Endothelial cell of umbilical vein (primary cell): ENCODE measurements around the gene NNT. TPM values are rescaled to one million over a fixed set of nuclear protein-coding genes. Genes with fewer than 3 reads are reported as not detected.

Experiments used
- BruUV-seq: library from RNA; stranded (reverse); fragments of 400-500 nt; replicated peaks from 2 replicates; lab custom pipeline; 2021; lab: Mats Ljungman, UMichigan
- CTCF ChIA-PET: fragments of 300-600, 350-600 bp; sonication (Branson Sonifier 250); formaldehyde crosslinking; loops from one replicate; lab custom pipeline; 2021; ENCODE audit warnings: antibody characterized with exemption, inconsistent platforms; lab: Charles Lee
- POLR2A ChIA-PET: fragments of 300-600, 350-600 bp; sonication (Branson Sonifier 250); formaldehyde crosslinking; loops from one replicate; lab custom pipeline; 2021; ENCODE audit warnings: antibody characterized with exemption, inconsistent platforms; lab: Charles Lee
- DNase-seq: peaks from one replicate; pipeline ENCODE4 v3.0.0-alpha.2; 2011; ENCODE audit warnings: low read depth, low spot score
- FAIRE-seq: peaks from 2 replicates; lab custom pipeline; 2011; peaks lifted over from hg19 to GRCh38; lab: Jason Lieb, UNC
- H2AFZ ChIP-seq: 2 replicates; pipeline ENCODE4 v1.6.0; 2012; ENCODE audit warnings: low read depth, low read length, control low read depth, inconsistent platforms
- H3K27ac ChIP-seq: 2 replicates; pipeline ENCODE4 v1.5.1; 2011; ENCODE audit warnings: low read depth, mild to moderate bottlenecking, control low read depth, low read length, moderate library complexity; ENCODE audit not compliant: insufficient read depth
- H3K27me3 ChIP-seq, 2 experiments: 2 replicates each; pipeline versions ENCODE4 v1.6.0 to v1.6.1; 2011; ENCODE audit warnings: low read length in 2 of 2, mixed read lengths in 1 of 2; ENCODE audit not compliant: control insufficient read depth in 2 of 2, insufficient read depth in 2 of 2
- H3K36me3 ChIP-seq, 2 experiments: 2 replicates in 1 of 2; 3 replicates in 1 of 2; pipeline ENCODE4 v1.5.1; 2011; ENCODE audit warnings: low read length in 2 of 2, mild to moderate bottlenecking in 1 of 2, moderate library complexity in 1 of 2; ENCODE audit not compliant: control insufficient read depth in 2 of 2, insufficient read depth in 2 of 2; ENCODE audit errors: extremely low read depth in 1 of 2
- H3K4me1 ChIP-seq: 3 replicates; pipeline ENCODE4 v1.5.1; 2011; ENCODE audit warnings: mild to moderate bottlenecking, low read length; ENCODE audit not compliant: control insufficient read depth, insufficient read depth; ENCODE audit errors: extremely low read depth
- H3K4me2 ChIP-seq: 2 replicates; pipeline ENCODE4 v1.6.1; 2011; ENCODE audit warnings: low read length, control low read depth, mixed read lengths; ENCODE audit not compliant: insufficient read depth
- H3K4me3 ChIP-seq, 3 experiments: fragments of 200-600 bp in 1 of 3; sonication (generic), shearing (Covaris generic) in 1 of 3; replicated peaks in 1 of 3; 2 replicates each; pipeline ENCODE4 v1.5.1; 2011 to 2016; ENCODE audit warnings: control low read depth in 3 of 3, low read length in 3 of 3, mild to moderate bottlenecking in 2 of 3, inconsistent platforms in 1 of 3, low read depth in 1 of 3, moderate library complexity in 1 of 3; ENCODE audit not compliant: insufficient read depth in 1 of 3
- H3K79me2 ChIP-seq: 2 replicates; pipeline ENCODE4 v1.6.0; 2012; ENCODE audit warnings: low read length, inconsistent platforms; ENCODE audit not compliant: control insufficient read depth, insufficient read depth
- H3K9ac ChIP-seq: replicated peaks from 2 replicates; pipeline ENCODE3; 2011; ENCODE audit warnings: low read length, control low read depth; ENCODE audit not compliant: insufficient read depth; ENCODE audit errors: extremely low read depth
- H3K9me1 ChIP-seq: replicated peaks from 3 replicates; pipeline ENCODE4 v1.6.0; 2011; ENCODE audit warnings: mild to moderate bottlenecking, low read length; ENCODE audit not compliant: control insufficient read depth, insufficient read depth; ENCODE audit errors: extremely low read depth
- H3K9me3 ChIP-seq: replicated peaks from 2 replicates; pipeline ENCODE4 v1.5.1; 2012; ENCODE audit warnings: low read length, inconsistent platforms; ENCODE audit not compliant: control insufficient read depth, insufficient read depth
- H4K20me1 ChIP-seq: replicated peaks from 2 replicates; pipeline ENCODE3; 2011; ENCODE audit warnings: mild to moderate bottlenecking, low read length; ENCODE audit not compliant: control insufficient read depth, insufficient read depth; ENCODE audit errors: extremely low read depth
- CTCF ChIP-seq, 2 donors: IDR thresholded peaks; 1 replicate in 1 of 2; 2 replicates in 1 of 2; pipeline ENCODE4 v1.5.1; 2011; ENCODE audit warnings: low read length in 2 of 2, mild to moderate bottlenecking in 2 of 2, moderate library complexity in 2 of 2, control low read depth in 1 of 2, inconsistent platforms in 1 of 2, low read depth in 1 of 2; ENCODE audit not compliant: insufficient read depth in 1 of 2; ENCODE audit errors: extremely low read depth in 1 of 2
- EZH2 ChIP-seq: IDR thresholded peaks from 2 replicates; pipeline ENCODE4 v1.6.1; 2012; ENCODE audit warnings: borderline replicate concordance, low read depth, mild to moderate bottlenecking, moderate library complexity, low read length, inconsistent platforms; ENCODE audit not compliant: severe bottlenecking
- FOS ChIP-seq: IDR thresholded peaks from 2 replicates; pipeline ENCODE4 v1.6.1; 2011; ENCODE audit warnings: mild to moderate bottlenecking, low read length, moderate library complexity, borderline replicate concordance; ENCODE audit not compliant: insufficient read depth
- GATA2 ChIP-seq: IDR thresholded peaks from 2 replicates; pipeline ENCODE4 v1.7.0; 2011; ENCODE audit warnings: low read depth, mild to moderate bottlenecking, moderate library complexity, mixed read lengths, low read length; ENCODE audit not compliant: insufficient read length, insufficient read depth
- MAX ChIP-seq: IDR thresholded peaks from 2 replicates; pipeline ENCODE4 v1.6.1; 2011; ENCODE audit not compliant: insufficient read depth, insufficient read length
- MYC ChIP-seq: IDR thresholded peaks from one replicate; pipeline ENCODE4 v1.6.1; 2011; ENCODE audit warnings: mild to moderate bottlenecking, low read depth, low read length
- POLR2A ChIP-seq: IDR thresholded peaks from 2 replicates; pipeline ENCODE4 v1.6.1; 2012; ENCODE audit warnings: low read depth, mild to moderate bottlenecking, control low read depth, low read length
- POLR2AphosphoS5 ChIP-seq: IDR thresholded peaks from 2 replicates; pipeline ENCODE4 v1.6.1; 2012; ENCODE audit warnings: low read depth, mild to moderate bottlenecking, control low read depth, low read length, moderate library complexity; ENCODE audit not compliant: insufficient read depth
- dilution Hi-C: fragments of 300-500 bp; cut with MboI; formaldehyde crosslinking; loops from one replicate; pipeline ENCODE4 v1.15.0; 2019; ENCODE audit warnings: low sequenced_read_pairs; ENCODE audit not compliant: extremely low pct_ligation_motif_present
- intact Hi-C: fragments of 100-400 bp; cut with micrococcal nuclease; formaldehyde crosslinking; loops from one replicate; pipeline ENCODE4 v1.10.0; 2022
- polyA plus RNA-seq, 4 experiments: library from polyadenylated mRNA; depleted of rRNA in 3 of 4; stranded (reverse) in 3 of 4; unstranded in 1 of 4; fragments of >200 nt; gene quantifications; 2 replicates each; pipeline versions ENCODE4 v1.2.1 to v1.2.3, GENCODE V29; 2011 to 2012; ENCODE audit warnings: missing spikeins in 1 of 4
- total RNA-seq: library from RNA; stranded (reverse); gene quantifications from 2 replicates; pipeline ENCODE4 v1.2.3, GENCODE V29; 2021

NNT gene
- total and polyA plus RNA-seq, 2 donors (not counting 3 experiments of a cell fraction or from before 2014, with no cell fraction given), result 38.2 to 82.5 TPM

GRCh38 chr5:43699910-43700309 lies 96.9 kb downstream of the NNT start:
- peaks cover 0 to 4% of the 10 kb centered on the region in 2 experiments for H3K36me3 ChIP-seq
- H2AFZ ChIP-seq, result no peak overlapping the region
- no peaks in the 10 kb centered on the region for H3K9me3 ChIP-seq
- no TSS peak for BruUV-seq
- intact Hi-C loops (no loop called here), dilution Hi-C loops (no loop called here)
- POLR2A ChIA-PET, result interaction anchor here (0.6 kb wide), 1 partner anchor 463 kb away, joined by 6 read pairs; no protein-coding TSS in a partner anchor
- FAIRE-seq (no peak), DNase-seq (no peak)
- CTCF ChIA-PET, result interaction anchor here (0.9 to 1.3 kb wide), 3 partner anchors 9 to 68 kb away, joined by 3 to 5 read pairs (median 4); no protein-coding TSS in a partner anchor
- H3K9me1 ChIP-seq, result peaks cover 2% of the 10 kb centered on the region
- H3K79me2 ChIP-seq, result no peaks in the 10 kb centered on the region
- H3K4me1 ChIP-seq, result no peaks in the 10 kb centered on the region
- H3K4me3 ChIP-seq, result no peak overlapping the region
- H3K9ac ChIP-seq, result no peak overlapping the region
- H3K4me2 ChIP-seq, result no peak overlapping the region
- H3K27ac ChIP-seq, result no peak overlapping the region
- no peaks in the 10 kb centered on the region for H4K20me1 ChIP-seq
- no peak for TF ChIP-seq EZH2
- no peak for TF ChIP-seq POLR2AphosphoS5
- TF ChIP-seq FOS, result no peak
- no peak for TF ChIP-seq CTCF (IDR thresholded peaks at IDR 0.05; ENCODE audit: extremely low read depth in 1 of 2, insufficient read depth in 1 of 2, low read depth in 1 of 2, low read length in 2 of 2)
- no peak for TF ChIP-seq MAX
- TF ChIP-seq MYC, result no peak
- no peak for TF ChIP-seq POLR2A
- no peak for TF ChIP-seq GATA2
- H3K27me3 ChIP-seq, result no peaks in the 10 kb centered on the region
